OCI-LY3 (cell line): ENCODE measurements around the gene REG1B.

Experiments used
- EZH2phosphoT487 ChIP-seq: fragments of 200-600 bp; shearing (Covaris generic); IDR thresholded peaks from 2 replicates; pipeline ENCODE4 v1.6.1; 2018; ENCODE audit warnings: antibody characterized with exemption, mixed run types, low read depth
- TF ChIP-seq, protein P1 (sequence below): fragments of 200-600, 300-600 bp; sonication (generic); IDR thresholded peaks from 2 replicates; pipeline ENCODE4 v1.5.1; 2014; ENCODE audit warnings: antibody characterized with exemption, low read length, low read depth

GRCh38 chr2:79090693-79091092, 2.9 kb upstream of the REG1B start:
- TF ChIP-seq, protein P1, sequence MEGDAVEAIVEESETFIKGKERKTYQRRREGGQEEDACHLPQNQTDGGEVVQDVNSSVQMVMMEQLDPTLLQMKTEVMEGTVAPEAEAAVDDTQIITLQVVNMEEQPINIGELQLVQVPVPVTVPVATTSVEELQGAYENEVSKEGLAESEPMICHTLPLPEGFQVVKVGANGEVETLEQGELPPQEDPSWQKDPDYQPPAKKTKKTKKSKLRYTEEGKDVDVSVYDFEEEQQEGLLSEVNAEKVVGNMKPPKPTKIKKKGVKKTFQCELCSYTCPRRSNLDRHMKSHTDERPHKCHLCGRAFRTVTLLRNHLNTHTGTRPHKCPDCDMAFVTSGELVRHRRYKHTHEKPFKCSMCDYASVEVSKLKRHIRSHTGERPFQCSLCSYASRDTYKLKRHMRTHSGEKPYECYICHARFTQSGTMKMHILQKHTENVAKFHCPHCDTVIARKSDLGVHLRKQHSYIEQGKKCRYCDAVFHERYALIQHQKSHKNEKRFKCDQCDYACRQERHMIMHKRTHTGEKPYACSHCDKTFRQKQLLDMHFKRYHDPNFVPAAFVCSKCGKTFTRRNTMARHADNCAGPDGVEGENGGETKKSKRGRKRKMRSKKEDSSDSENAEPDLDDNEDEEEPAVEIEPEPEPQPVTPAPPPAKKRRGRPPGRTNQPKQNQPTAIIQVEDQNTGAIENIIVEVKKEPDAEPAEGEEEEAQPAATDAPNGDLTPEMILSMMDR: no peak
- no peak for TF ChIP-seq EZH2phosphoT487
